Choroid plexus epithelial cell (primary cell): ENCODE data around the gene RCCD1.

Source experiments
- DNase-seq: peaks from one replicate; pipeline ENCODE4 v3.0.0-alpha.2; 2010; ENCODE audit warnings: low read depth
- H3K4me3 ChIP-seq: 2 replicates; pipeline ENCODE4 v1.5.1; 2011; ENCODE audit warnings: low read depth, mild to moderate bottlenecking, control low read depth, low read length, moderate library complexity
- TF ChIP-seq, protein P1 (sequence below): conservative IDR thresholded peaks from 2 replicates; pipeline ENCODE4 v1.5.1; 2011; ENCODE audit warnings: low read depth, mild to moderate bottlenecking, control low read depth, inconsistent platforms, low read length, moderate library complexity

The RCCD1 gene

DNA sequence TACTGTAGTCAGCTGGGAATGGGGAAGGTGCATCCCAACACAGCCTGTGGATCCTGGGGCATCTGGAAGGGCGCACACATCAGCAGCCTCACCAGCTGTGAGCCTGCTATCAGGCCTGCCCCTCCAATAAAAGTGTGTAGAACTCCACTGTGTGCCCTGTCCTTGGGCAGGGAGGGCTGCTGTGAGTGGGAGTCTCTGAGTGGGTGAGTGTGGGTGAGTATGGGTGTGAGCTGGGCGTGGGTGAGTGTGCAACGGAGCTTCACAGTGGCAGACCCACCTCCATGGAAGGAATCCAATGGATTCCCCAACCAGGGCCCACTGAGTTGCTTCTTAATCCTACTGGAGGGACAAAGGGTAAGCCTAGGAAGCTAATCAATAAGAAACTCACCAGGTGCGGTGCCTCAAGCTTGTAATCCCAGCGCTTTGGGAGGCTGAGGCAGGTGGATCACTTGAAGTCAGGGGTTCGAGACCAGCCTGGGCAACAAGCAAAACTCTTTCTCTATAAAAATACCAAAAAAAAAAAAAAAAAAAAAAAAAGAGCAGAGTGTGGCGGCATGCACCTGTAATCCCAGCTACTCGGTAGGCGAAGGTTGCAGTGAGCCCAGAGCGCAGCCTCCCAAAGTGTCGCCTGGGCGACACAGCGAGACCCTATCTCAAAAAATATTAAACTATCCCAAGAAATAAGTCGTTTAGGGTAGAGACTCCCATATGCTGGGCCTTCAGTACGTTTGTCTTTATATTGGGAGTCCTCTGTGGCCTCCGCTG lies 555 bp upstream of the RCCD1 start:
- TF ChIP-seq, protein P1, sequence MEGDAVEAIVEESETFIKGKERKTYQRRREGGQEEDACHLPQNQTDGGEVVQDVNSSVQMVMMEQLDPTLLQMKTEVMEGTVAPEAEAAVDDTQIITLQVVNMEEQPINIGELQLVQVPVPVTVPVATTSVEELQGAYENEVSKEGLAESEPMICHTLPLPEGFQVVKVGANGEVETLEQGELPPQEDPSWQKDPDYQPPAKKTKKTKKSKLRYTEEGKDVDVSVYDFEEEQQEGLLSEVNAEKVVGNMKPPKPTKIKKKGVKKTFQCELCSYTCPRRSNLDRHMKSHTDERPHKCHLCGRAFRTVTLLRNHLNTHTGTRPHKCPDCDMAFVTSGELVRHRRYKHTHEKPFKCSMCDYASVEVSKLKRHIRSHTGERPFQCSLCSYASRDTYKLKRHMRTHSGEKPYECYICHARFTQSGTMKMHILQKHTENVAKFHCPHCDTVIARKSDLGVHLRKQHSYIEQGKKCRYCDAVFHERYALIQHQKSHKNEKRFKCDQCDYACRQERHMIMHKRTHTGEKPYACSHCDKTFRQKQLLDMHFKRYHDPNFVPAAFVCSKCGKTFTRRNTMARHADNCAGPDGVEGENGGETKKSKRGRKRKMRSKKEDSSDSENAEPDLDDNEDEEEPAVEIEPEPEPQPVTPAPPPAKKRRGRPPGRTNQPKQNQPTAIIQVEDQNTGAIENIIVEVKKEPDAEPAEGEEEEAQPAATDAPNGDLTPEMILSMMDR = no peak
- DNase-seq = no peak
- peak overlapping the region; percentile 94 for H3K4me3 ChIP-seq

DNA sequence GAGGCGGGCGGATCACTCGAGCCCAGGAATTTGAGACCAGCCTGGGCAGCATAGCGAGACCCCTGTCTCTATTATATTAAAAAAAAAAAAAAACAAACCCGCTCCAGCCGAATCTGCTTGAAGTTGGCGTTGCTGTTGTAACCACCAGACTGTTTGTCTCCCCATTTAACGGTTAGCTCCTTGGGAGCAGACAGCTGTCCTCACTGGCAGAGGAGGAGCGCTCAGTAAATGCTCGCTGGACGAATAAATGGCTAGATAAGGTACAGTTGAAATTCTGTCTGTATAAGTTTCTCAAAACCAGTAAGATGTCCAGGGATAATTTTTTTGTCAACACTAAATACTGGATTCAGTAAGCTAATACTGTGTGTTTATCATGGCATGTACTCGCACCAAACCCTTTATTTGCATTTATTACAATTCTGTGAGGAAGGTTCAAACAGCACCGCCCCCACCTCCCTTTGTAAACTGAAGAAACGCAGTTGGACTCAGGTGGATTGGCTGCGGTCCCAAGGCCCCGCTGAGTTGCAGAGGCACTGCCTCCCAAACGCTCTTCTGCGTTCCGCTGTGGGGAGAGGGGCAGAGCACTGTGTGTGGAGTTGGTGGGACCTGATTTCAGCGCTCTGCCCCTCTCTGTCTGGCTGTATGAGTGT lies 1.1 kb downstream of the RCCD1 start:
- no peak overlapping the region for H3K4me3 ChIP-seq
- DNase-seq = no peak
- TF ChIP-seq, protein P1 = no peak

- H3K4me3 ChIP-seq = peak overlapping the region; percentile 74
- peak; percentile 76 for DNase-seq
- TF ChIP-seq, protein P1 = peak; percentile 69
Measured at GRCh38 chr15:90956274-90957030, 1.8 kb downstream of the RCCD1 start.

DNA sequence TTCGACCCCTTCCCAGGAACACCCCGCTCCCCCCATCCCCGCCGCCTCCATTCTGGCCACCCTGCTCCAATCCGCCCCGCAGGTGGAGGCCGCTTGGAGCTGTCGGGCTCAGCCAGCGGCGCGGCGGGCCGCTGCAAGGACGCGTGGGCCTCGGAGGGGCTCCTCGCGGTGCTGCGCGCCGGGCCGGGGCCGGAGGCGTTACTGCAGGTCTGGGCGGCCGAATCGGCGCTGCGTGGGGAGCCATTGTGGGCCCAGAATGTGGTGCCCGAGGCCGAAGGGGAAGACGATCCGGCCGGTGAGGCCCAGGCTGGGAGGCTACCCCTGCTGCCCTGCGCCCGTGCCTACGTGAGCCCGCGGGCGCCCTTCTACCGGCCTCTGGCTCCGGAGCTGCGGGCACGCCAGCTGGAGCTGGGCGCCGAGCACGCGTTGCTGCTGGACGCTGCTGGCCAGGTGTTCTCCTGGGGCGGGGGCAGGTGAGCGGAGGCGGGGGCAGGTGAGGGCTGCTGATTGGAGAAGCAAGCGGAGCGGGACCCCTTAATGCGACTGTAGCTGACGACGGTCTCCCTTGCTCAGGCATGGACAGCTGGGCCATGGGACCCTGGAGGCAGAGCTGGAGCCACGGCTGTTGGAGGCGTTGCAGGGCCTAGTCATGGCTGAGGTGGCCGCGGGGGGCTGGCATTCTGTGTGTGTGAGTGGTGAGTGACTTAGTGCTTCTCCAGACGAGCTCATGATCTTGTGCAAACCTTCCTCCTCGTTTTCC lies 2.5 kb downstream of the RCCD1 start:
- TF ChIP-seq, protein P1 = no peak
- peak overlapping the region; percentile 74 for H3K4me3 ChIP-seq
- DNase-seq = peak; percentile 30

DNA sequence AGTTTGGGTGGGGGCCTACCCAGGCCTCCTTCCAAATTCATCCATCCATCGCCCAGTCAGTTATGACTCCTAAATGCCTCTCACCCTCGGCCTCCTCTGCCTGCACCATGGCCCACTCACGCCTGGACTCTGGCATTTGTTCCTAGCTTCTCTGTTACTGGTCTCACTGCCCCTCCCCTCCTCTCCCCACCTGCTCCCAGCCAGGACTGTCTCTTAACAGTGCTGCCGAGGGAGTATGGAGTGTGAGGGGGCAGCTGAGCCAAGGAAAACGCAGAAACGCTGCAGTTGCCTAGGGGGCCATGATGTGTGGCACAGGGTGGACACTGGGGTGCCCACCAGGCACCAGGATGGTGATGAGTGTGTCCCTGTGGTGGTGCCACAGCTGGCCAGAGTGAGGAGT lies 3.1 kb downstream of the RCCD1 start:
- TF ChIP-seq, protein P1 = no peak
- peak overlapping the region; percentile 74 for H3K4me3 ChIP-seq
- no peak for DNase-seq

DNA sequence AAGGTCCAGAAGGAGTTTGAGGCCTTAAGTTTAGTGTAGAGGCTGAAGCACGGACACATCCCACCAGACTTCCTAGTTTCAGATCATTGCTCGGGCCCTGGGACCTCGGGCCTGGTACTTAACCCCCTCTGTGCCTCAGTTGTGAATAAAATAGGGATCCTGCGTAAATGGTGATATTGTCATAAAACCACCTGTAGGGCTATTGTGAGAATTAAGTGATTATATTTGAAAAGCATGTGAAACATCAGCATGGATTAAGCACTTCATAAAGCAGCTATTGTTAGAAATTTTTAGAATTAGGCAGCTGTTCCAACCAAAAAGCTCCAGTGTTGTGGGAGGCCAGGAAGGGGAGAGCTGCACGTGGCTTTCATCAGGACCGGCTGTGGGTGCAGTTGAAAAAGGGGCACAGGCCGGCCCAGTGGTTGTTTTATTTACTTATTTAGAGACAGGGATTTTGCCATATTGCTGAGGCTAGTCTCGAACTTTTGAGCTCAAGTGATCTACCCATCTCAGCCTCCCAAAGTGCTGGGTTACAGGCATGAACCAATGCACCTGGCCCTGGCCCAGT lies 4.4 kb downstream of the RCCD1 start:
- no peak overlapping the region for H3K4me3 ChIP-seq
- DNase-seq = no peak
- TF ChIP-seq, protein P1 = no peak
